Mucosa of descending colon (tissue), 3 donors: ENCODE measurements around the gene ESR2. TPM values are rescaled to one million over a fixed set of nuclear protein-coding genes. Genes with fewer than 3 reads are reported as not detected.
"Not testable (repeated sequence)": the region's sequence is repeated elsewhere in the genome, so short reads cannot be mapped to it uniquely, and the experiment has no call there.

ENCODE experiments used
- ATAC-seq: fragments of 200-7000 bp; cut with Tn5 transposase; one replicate; pipeline ENCODE4 v1.9.1; 2020; ENCODE audit warnings: mild to moderate bottlenecking, moderate library complexity
- DNase-seq, 3 donors: peaks; one replicate each; pipeline ENCODE4 v3.0.0-alpha.2; 2020
- H3K36me3 ChIP-seq: fragments of 200-600 bp; one replicate; pipeline ENCODE4 v1.8.0; 2021; ENCODE audit warnings: low read depth, mild to moderate bottlenecking
- H3K4me1 ChIP-seq: fragments of 200-600 bp; one replicate; pipeline ENCODE4 v1.8.0; 2021; ENCODE audit warnings: low read depth, mild to moderate bottlenecking
- H3K4me3 ChIP-seq: fragments of 200-600 bp; one replicate; pipeline ENCODE4 v1.8.0; 2021; ENCODE audit warnings: mild to moderate bottlenecking
- H3K9me3 ChIP-seq: fragments of 200-600 bp; one replicate; pipeline ENCODE4 v1.8.0; 2021; ENCODE audit warnings: mild to moderate bottlenecking
- CTCF ChIP-seq: fragments of 200-600 bp; IDR thresholded peaks from one replicate; pipeline ENCODE4 v1.8.0; 2022; ENCODE audit warnings: antibody characterized with exemption, mild to moderate bottlenecking
- intact Hi-C, 2 donors: fragments of 100-400 bp; cut with DNase I in 1 of 2; cut with micrococcal nuclease in 1 of 2; formaldehyde crosslinking; loops; one replicate each; pipeline versions ENCODE4 v1.11.0 to v1.11.1; 2022; cut with DNase I, micrococcal nuclease
- total RNA-seq, 3 donors: library from RNA; stranded (reverse); fragmentation: NEBNext Ultra II Directional in 2 of 3; extraction: Animal tissue kit (Norgen Biotek cat#: 25700) in 2 of 3; gene quantifications; one replicate each; pipeline versions ENCODE4 v1.2.1 to v1.2.4, GENCODE V29; 2021 to 2023
- donor health status: DM: no; HTN: no; CAD: no; lungs with moderate emphysema.
- donor health status: DM: no; HTN: no; CAD: no.
- donor health status: DM: no; HTN: yes; CAD: no.

ESR2 gene
- total RNA-seq, 3 donors from 2014 or later: 0.32 to 0.60 (median 0.41) TPM

GRCh38 chr14:64215274-64215673, 78.9 kb downstream of the ESR2 start:
- DNase-seq (no peak), ATAC-seq (no peak)
- intact Hi-C loops: no loop called here
- no peak for TF ChIP-seq CTCF
- no peak overlapping the region for H3K4me3 ChIP-seq
- no peaks in the 10 kb centered on the region for H3K9me3 ChIP-seq
- H3K36me3 ChIP-seq: peaks cover 4% of the 10 kb centered on the region
- no peaks in the 10 kb centered on the region for H3K4me1 ChIP-seq

- intact Hi-C loops: no loop called here
- Histone ChIP-seq H3K4me1 (no peaks in the 10 kb centered on the region), H3K4me3 (no peak overlapping the region), H3K9me3 (no peaks in the 10 kb centered on the region), H3K36me3 (peaks cover 11% of the 10 kb centered on the region)
- TF ChIP-seq CTCF: no peak
- ATAC-seq (no peak), DNase-seq (no peak)
These were observed 80.2 kb downstream of the ESR2 start for GRCh38 chr14:64213853-64214570.

DNA sequence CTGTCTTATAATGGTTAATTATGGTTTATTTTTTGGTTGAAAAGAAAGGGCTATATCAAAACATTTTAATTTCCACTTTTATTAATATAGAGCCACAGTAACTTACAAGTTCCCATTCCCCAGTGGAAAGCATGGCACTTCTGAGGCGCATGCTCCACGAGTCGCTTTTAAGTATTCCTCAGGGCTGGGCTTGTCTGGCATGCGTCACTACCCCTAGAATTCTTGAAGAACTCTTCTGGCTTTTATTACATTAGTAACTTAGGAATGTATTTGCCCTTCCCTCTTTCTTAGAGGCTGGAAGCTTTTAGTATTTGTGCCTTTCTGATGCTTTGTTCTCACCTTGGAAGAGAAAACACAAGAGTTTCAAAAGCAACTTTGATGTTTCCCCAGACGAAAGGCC, 81.1 kb downstream of the ESR2 start:
- intact Hi-C loops: no loop called here
- TF ChIP-seq CTCF: no peak
- Histone ChIP-seq H3K4me1 (no peaks in the 10 kb centered on the region), H3K4me3 (no peak overlapping the region), H3K36me3 (peaks cover 14% of the 10 kb centered on the region), H3K9me3 (no peaks in the 10 kb centered on the region)
- no peak for ATAC-seq
- DNase-seq: no peak

- no peak for TF ChIP-seq CTCF
- H3K4me3 ChIP-seq: no peak overlapping the region
- DNase-seq (no peak), ATAC-seq (no peak)
- peaks cover 14% of the 10 kb centered on the region for H3K36me3 ChIP-seq
- H3K9me3 ChIP-seq: no peaks in the 10 kb centered on the region
- intact Hi-C loops: no loop called here
- no peaks in the 10 kb centered on the region for H3K4me1 ChIP-seq
These were observed 81.5 kb downstream of the ESR2 start for GRCh38 chr14:64212666-64213065.

DNA sequence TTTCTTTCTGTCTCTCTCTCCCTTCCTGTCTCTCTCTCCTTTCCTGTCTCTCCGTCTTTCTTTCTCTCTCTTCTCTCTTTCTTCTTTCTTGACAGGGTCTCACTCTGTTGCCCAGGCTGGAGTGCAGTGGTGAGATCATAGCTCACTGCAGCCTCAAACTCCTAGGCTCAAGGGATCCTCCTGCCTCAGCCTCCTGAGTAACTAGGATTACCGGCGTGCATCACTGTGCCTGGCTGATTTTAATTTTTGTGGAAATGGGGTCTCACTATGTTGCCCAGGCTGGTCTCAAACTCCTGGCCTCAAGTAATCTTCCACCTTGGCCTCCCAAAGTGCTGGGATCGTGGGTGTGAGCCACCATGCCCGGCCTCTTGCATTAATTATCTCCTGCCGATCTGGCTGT, 83.3 kb downstream of the ESR2 start:
- H3K9me3 ChIP-seq, DNase-seq, H3K4me1 ChIP-seq, intact Hi-C loops, H3K4me3 ChIP-seq, ATAC-seq: not testable (repeated sequence)
- H3K36me3 ChIP-seq: peaks cover 14% of the 10 kb centered on the region

GRCh38 chr14:64210216-64210615, 84.0 kb downstream of the ESR2 start:
- DNase-seq (no peak), ATAC-seq (no peak)
- no peaks in the 10 kb centered on the region for H3K4me1 ChIP-seq
- H3K36me3 ChIP-seq: peaks cover 13% of the 10 kb centered on the region
- TF ChIP-seq CTCF: no peak
- H3K4me3 ChIP-seq: no peak overlapping the region
- intact Hi-C loops: no loop called here
- H3K9me3 ChIP-seq: no peaks in the 10 kb centered on the region
